SK-N-SH (cell line): ENCODE results near the gene TGFA.

Experiments used
- EP300 ChIP-seq, 2 experiments: IDR thresholded peaks; 2 replicates each; pipeline versions ENCODE4 v1.4.0 to v1.6.1; 2012; ENCODE audit warnings: borderline replicate concordance in 1 of 2, low read depth in 1 of 2, low read length in 1 of 2
- EZH2phosphoT487 ChIP-seq: fragments of 200-600 bp; sonication (generic); IDR thresholded peaks from 2 replicates; pipeline ENCODE4 v1.6.1; 2017; ENCODE audit warnings: low read depth, mixed run types, mild to moderate bottlenecking, antibody characterized with exemption, moderate library complexity, borderline replicate concordance
- GATA2 ChIP-seq: sonication (generic); formaldehyde crosslinking; IDR thresholded peaks from 2 replicates; pipeline ENCODE4 v1.5.0; 2020; ENCODE audit warnings: mild to moderate bottlenecking, missing genetic modification reagents
- NRF1 ChIP-seq: IDR thresholded peaks from 2 replicates; pipeline ENCODE4 v1.6.1; 2012; ENCODE audit warnings: low read depth, mild to moderate bottlenecking, low read length
- RAD21 ChIP-seq: IDR thresholded peaks from 2 replicates; pipeline ENCODE4 v1.6.1; 2012; ENCODE audit warnings: mild to moderate bottlenecking, low read length
- RCOR1 ChIP-seq: fragments of 150-350 bp; IDR thresholded peaks from 2 replicates; pipeline ENCODE4 v1.6.1; 2017; ENCODE audit warnings: antibody characterized with exemption, low read length
- TAF1 ChIP-seq: IDR thresholded peaks from 2 replicates; pipeline ENCODE4 v1.6.1; 2012; ENCODE audit warnings: low read depth, mild to moderate bottlenecking, low read length, moderate library complexity, borderline replicate concordance
- TCF12 ChIP-seq: IDR thresholded peaks from 2 replicates; pipeline ENCODE4 v1.4.0; 2012
- TEAD4 ChIP-seq: IDR thresholded peaks from 2 replicates; pipeline ENCODE4 v1.4.0; 2012; ENCODE audit warnings: mild to moderate bottlenecking, borderline replicate concordance; ENCODE audit not compliant: insufficient read depth
- YY1 ChIP-seq: IDR thresholded peaks from 2 replicates; pipeline ENCODE4 v1.4.0; 2012; ENCODE audit warnings: low read depth, mild to moderate bottlenecking
- TF ChIP-seq, protein P1 (sequence below): fragments of 200-600 bp; sonication (generic); IDR thresholded peaks from 2 replicates; pipeline ENCODE4 v1.6.1; 2017; ENCODE audit warnings: antibody characterized with exemption, mild to moderate bottlenecking, moderate library complexity
- TF ChIP-seq, protein P2 (sequence below): IDR thresholded peaks from 2 replicates; pipeline ENCODE4; 2012
- TF ChIP-seq, protein P3 (sequence below): IDR thresholded peaks from 2 replicates; pipeline ENCODE4 v1.4.0; 2012; ENCODE audit warnings: low read depth

DNA sequence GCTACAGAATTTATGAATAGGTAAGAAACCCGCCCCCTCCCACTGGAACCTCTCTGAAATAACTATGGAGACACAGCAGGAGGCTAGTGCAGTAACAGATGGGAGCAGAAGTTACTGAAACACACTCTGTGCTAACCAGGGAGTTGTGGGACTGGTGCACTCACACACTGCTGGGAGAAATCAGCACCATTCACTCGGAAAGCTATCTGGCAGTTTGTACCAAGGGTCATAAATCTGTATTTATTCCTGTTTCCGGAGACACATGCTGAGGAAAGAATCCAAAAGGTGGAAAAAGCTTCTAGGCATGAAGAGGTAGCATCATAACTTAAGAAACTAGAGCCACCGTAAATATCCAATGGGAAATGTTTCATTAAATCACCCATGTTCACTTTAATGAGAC lies 39.9 kb downstream of the TGFA start:
- TF ChIP-seq RAD21, result no peak
- TF ChIP-seq, protein P1, sequence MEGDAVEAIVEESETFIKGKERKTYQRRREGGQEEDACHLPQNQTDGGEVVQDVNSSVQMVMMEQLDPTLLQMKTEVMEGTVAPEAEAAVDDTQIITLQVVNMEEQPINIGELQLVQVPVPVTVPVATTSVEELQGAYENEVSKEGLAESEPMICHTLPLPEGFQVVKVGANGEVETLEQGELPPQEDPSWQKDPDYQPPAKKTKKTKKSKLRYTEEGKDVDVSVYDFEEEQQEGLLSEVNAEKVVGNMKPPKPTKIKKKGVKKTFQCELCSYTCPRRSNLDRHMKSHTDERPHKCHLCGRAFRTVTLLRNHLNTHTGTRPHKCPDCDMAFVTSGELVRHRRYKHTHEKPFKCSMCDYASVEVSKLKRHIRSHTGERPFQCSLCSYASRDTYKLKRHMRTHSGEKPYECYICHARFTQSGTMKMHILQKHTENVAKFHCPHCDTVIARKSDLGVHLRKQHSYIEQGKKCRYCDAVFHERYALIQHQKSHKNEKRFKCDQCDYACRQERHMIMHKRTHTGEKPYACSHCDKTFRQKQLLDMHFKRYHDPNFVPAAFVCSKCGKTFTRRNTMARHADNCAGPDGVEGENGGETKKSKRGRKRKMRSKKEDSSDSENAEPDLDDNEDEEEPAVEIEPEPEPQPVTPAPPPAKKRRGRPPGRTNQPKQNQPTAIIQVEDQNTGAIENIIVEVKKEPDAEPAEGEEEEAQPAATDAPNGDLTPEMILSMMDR, result no peak
- TF ChIP-seq, protein P2, sequence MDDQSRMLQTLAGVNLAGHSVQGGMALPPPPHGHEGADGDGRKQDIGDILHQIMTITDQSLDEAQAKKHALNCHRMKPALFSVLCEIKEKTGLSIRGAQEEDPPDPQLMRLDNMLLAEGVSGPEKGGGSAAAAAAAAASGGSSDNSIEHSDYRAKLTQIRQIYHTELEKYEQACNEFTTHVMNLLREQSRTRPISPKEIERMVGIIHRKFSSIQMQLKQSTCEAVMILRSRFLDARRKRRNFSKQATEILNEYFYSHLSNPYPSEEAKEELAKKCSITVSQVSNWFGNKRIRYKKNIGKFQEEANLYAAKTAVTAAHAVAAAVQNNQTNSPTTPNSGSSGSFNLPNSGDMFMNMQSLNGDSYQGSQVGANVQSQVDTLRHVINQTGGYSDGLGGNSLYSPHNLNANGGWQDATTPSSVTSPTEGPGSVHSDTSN, result no peak
- TF ChIP-seq NRF1, result no peak
- TF ChIP-seq TCF12, result no peak
- TF ChIP-seq EZH2phosphoT487, result no peak
- no peak for TF ChIP-seq GATA2 (CRISPR knock-in tag)
- no peak for TF ChIP-seq EP300 (IDR thresholded peaks at IDR 0.05; ENCODE audit: borderline replicate concordance in 1 of 2, low read depth in 1 of 2, low read length in 1 of 2)
- TF ChIP-seq, protein P3, sequence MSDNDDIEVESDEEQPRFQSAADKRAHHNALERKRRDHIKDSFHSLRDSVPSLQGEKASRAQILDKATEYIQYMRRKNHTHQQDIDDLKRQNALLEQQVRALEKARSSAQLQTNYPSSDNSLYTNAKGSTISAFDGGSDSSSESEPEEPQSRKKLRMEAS, result no peak
- no peak for TF ChIP-seq YY1
- no peak for TF ChIP-seq TAF1
- TF ChIP-seq RCOR1, result no peak
- TF ChIP-seq TEAD4, result no peak
